Stimulated activated naive CD8-positive, alpha-beta T cell treated with anti-CD3 and anti-CD28 coated beads, Interleukin-15, amount 100 ng/mL, for 72 hours (primary cell): ENCODE data around the gene MIB1.
"Not testable (repeated sequence)": the region's sequence is repeated elsewhere in the genome, so short reads cannot be mapped to it uniquely, and the experiment has no call there.

ENCODE experiments used
- ATAC-seq: fragments of 150-1000 bp; cut with Tn5 transposase; 2 replicates; pipeline ENCODE4 v1.10.0; 2021; ENCODE audit warnings: mild to moderate bottlenecking, moderate library complexity
- DNase-seq, 2 donors: peaks; one replicate each; pipeline ENCODE4 v3.0.0; 2021 to 2022
- H3K27ac Mint-ChIP-seq, 2 donors: one replicate each; pipeline ENCODE4 v1.8.0; 2022; ENCODE audit warnings: mild to moderate bottlenecking in 2 of 2, mixed read lengths in 2 of 2, moderate library complexity in 2 of 2
- H3K27me3 Mint-ChIP-seq: one replicate; pipeline ENCODE4 v1.8.0; 2022; ENCODE audit warnings: mixed read lengths
- H3K4me1 Mint-ChIP-seq: one replicate; pipeline ENCODE4 v1.8.0; 2022; ENCODE audit warnings: mild to moderate bottlenecking, mixed read lengths
- H3K4me3 Mint-ChIP-seq, 2 donors: one replicate each; pipeline ENCODE4 v1.8.0; 2022; ENCODE audit warnings: mild to moderate bottlenecking in 2 of 2, mixed read lengths in 2 of 2, moderate library complexity in 1 of 2
- H3K9me3 Mint-ChIP-seq, 2 donors: one replicate each; pipeline ENCODE4 v1.8.0; 2022; ENCODE audit warnings: mixed read lengths in 2 of 2

Gene MIB1

GRCh38 chr18:21736926-21737325 is 3.7 kb upstream of the MIB1 start:
- H3K27ac Mint-ChIP-seq, ATAC-seq, DNase-seq, H3K27me3 Mint-ChIP-seq, H3K4me1 Mint-ChIP-seq, H3K4me3 Mint-ChIP-seq: not testable (repeated sequence)
- peaks cover 7 to 12% of the 10 kb centered on the region in 2 donors for H3K9me3 Mint-ChIP-seq

- no peak for DNase-seq
- H3K4me3 Mint-ChIP-seq, result peak overlapping the region; percentile 93 to 99
- H3K27ac Mint-ChIP-seq, result peak overlapping the region in 1 of 2 donors; percentile 98
- peaks cover 7 to 12% of the 10 kb centered on the region in 2 donors for H3K9me3 Mint-ChIP-seq
- H3K4me1 Mint-ChIP-seq, result peaks cover 33% of the 10 kb centered on the region
- H3K27me3 Mint-ChIP-seq, result peaks cover 8% of the 10 kb centered on the region
- ATAC-seq, result peak; percentile 12
Observed at GRCh38 chr18:21739604-21740537, 721 bp upstream of the MIB1 start.

- H3K27ac Mint-ChIP-seq, result no peak overlapping the region
- peak overlapping the region; percentile 85 to 89 for H3K4me3 Mint-ChIP-seq
- ATAC-seq, result no peak
- peaks cover 47% of the 10 kb centered on the region for H3K4me1 Mint-ChIP-seq
- DNase-seq, result no peak
- peaks cover 8% of the 10 kb centered on the region for H3K27me3 Mint-ChIP-seq
- peaks cover 7 to 11% of the 10 kb centered on the region in 2 donors for H3K9me3 Mint-ChIP-seq
Observed at GRCh38 chr18:21741312-21741561, 645 bp downstream of the MIB1 start.

DNA sequence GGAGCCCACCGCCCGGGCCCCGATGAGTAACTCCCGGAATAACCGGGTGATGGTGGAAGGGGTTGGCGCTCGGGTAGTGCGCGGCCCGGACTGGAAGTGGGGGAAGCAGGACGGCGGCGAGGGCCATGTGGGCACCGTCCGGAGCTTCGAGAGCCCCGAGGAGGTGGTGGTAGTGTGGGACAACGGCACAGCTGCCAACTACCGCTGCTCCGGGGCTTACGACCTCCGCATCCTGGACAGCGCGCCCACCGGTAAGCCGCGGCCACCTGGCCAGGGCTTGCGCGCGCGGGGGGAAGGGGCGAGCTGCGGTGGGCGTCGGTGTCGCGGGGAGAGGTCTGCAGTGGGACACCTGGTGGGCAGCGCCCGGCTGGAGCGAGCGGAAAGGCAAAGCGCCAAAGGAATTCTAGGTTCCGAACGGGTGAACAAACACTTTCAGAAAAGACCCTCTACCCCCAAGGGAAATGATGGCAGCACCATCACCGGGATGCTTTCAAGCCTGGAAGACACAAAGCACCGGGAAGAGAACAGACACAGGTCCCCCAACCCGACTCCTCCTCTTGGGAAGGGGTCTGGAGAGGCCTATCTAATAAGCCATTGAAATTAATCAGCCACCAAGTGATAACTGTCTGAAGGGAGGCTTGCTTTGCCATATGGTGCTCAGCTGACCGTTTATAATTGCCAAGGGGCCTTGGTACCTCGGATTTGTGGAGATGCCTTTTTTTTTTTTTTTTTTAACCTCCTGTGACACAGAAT is 1.1 kb downstream of the MIB1 start:
- Mint-ChIP-seq H3K9me3 (peaks cover 2 to 6% of the 10 kb centered on the region in 2 donors), H3K4me1 (peaks cover 52% of the 10 kb centered on the region), H3K27me3 (peaks cover 8% of the 10 kb centered on the region), H3K27ac (peak overlapping the region; percentile 85 to 91), H3K4me3 (peak overlapping the region; percentile 85 to 89)
- ATAC-seq, result peak; percentile 16
- DNase-seq, result peak in 1 of 2 donors; percentile 26

DNA sequence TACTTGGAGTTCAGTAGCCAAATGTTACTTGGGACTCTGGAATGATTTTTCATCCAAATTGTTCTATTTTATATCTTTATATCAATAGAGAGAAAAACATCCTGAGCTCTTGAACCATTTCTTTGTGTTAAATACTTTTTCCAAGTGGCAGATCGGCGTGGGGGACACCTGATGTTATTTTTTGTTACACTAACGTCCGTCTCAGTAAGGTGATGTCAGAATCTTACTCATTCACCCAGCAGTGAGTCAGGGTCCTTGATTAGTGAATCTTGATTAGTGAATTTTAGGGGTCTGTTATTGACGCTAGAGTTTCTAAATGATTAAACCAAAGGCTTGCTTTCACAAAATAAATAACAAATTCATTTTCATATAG is 1.7 kb downstream of the MIB1 start:
- Mint-ChIP-seq H3K27ac (peak overlapping the region; percentile 85 to 91), H3K9me3 (peaks cover 0 to 3% of the 10 kb centered on the region in 2 donors)
- ATAC-seq, result no peak

DNA sequence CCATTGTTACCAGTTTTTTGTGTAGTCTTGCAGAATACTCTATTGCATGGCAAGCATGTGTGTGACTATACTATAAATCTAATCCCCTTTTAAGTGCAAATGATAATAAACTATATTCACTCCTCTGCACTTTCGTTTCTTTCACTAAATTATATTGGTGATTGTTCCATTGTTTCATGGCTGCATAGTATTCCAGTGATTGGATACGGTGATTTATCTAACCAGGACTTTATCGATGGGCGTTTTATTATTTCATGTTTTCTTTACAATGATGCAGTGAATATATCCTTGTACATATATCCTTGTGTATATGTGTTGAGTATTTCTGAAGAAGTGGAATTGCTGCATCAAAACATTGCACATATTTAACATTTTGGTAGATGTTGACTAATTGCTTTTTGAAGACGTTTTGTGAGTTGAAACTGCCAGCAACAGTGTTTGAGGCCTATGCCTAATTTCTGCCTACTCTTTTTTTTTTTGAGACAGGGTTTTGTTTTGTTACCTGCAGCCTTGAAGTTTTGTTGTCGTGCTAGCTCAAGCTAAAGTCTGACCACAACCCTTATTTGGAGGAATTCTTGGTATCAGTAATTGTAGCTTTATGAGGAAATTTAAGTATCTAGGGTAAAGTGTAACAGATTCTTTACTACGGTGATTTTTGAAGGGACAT is 2.7 kb downstream of the MIB1 start:
- Mint-ChIP-seq H3K27ac (peak overlapping the region in 1 of 2 donors; percentile 76), H3K9me3 (no peaks in the 10 kb centered on the region), H3K4me3 (peak overlapping the region; percentile 55 to 71), H3K4me1 (peaks cover 68% of the 10 kb centered on the region), H3K27me3 (peaks cover 4% of the 10 kb centered on the region)
- DNase-seq (no peak), ATAC-seq (no peak)

More for the DNA sequence above, 1.7 kb downstream of the MIB1 start:
- no peak for DNase-seq
- Mint-ChIP-seq H3K4me1 (peaks cover 58% of the 10 kb centered on the region), H3K4me3 (peak overlapping the region; percentile 85 to 89), H3K27me3 (peaks cover 8% of the 10 kb centered on the region)

GRCh38 chr18:21745231-21745630 is 4.6 kb downstream of the MIB1 start:
- Mint-ChIP-seq H3K4me1 (peaks cover 66% of the 10 kb centered on the region), H3K4me3 (no peak overlapping the region), H3K27me3 (no peaks in the 10 kb centered on the region), H3K9me3 (no peaks in the 10 kb centered on the region), H3K27ac (no peak overlapping the region)
- no peak for DNase-seq
- no peak for ATAC-seq

DNA sequence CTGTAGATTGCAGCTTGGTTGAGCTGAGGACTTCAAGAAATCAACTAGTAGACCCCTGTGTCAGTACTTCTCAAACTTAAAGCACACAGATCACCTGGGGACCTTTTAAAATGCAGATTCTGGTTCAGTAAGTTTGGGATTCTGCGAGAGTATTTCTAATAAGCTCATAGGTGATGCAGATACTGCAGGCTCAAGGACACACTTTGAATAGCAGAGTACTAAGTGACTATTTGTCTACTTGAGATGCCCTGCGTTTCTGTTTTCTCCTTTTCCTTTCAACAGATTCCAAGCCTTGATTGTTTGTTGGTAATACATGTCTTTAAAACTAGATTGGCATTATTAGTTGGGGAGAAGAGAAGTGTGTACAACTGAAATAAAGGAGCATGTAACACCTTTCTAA is 6.7 kb downstream of the MIB1 start:
- no peaks in the 10 kb centered on the region for H3K27me3 Mint-ChIP-seq
- no peak overlapping the region for H3K4me3 Mint-ChIP-seq
- peaks cover 59% of the 10 kb centered on the region for H3K4me1 Mint-ChIP-seq
- no peak overlapping the region for H3K27ac Mint-ChIP-seq
- DNase-seq, result no peak
- ATAC-seq, result no peak
- no peaks in the 10 kb centered on the region for H3K9me3 Mint-ChIP-seq

GRCh38 chr18:21747764-21748693 is 7.4 kb downstream of the MIB1 start:
- Mint-ChIP-seq H3K9me3 (no peaks in the 10 kb centered on the region), H3K27me3 (no peaks in the 10 kb centered on the region), H3K4me3 (peak overlapping the region; percentile 55 to 61), H3K27ac (no peak overlapping the region), H3K4me1 (peaks cover 53% of the 10 kb centered on the region)
- ATAC-seq (no peak), DNase-seq (no peak)

DNA sequence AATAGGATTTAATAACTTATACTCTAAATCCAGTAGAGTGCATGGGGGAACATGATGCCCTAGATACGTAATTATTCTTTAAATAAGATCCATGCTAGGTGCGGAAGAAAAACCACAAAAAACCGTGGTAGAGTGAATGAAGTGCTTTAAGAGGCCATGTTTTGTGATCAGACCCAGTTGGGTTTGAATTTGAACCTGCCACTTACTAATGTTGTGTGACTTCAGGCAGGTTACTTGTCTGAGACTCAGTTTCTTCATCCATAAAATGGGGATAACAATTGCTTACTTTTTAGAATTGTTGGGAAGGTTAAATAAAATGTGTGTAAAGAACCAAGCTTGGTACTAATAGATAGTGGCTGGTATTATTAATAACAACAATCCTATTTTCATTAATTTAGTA is 17.2 kb downstream of the MIB1 start:
- Mint-ChIP-seq H3K27me3 (no peaks in the 10 kb centered on the region), H3K4me3 (no peak overlapping the region), H3K9me3 (no peaks in the 10 kb centered on the region), H3K27ac (no peak overlapping the region), H3K4me1 (peaks cover 29% of the 10 kb centered on the region)
- ATAC-seq, result no peak
- DNase-seq, result no peak

GRCh38 chr18:21759836-21760235 is 19.2 kb downstream of the MIB1 start:
- H3K4me1 Mint-ChIP-seq, result peaks cover 15% of the 10 kb centered on the region
- H3K9me3 Mint-ChIP-seq, result no peaks in the 10 kb centered on the region
- H3K27me3 Mint-ChIP-seq, result no peaks in the 10 kb centered on the region

DNA sequence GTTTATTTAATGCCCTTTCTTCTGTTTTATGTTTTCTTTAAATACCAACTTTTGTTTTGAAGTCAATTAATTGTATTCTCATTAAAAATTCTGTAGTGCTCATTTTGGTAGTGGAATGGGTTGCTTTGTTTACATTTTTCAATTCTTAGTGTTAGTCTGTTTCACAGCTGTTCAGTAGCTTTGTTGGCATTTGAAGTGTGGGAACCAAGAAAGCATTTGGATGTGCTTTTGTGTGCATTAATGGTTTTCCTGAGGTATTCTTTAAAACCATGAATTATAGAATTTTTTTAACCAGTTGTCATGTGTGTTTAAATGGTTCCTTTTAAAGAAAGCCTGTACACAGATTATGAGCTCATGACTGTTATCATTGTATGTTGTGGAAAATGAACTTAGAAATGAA is 19.7 kb downstream of the MIB1 start:
- no peaks in the 10 kb centered on the region for H3K9me3 Mint-ChIP-seq
- no peak for DNase-seq
- H3K4me3 Mint-ChIP-seq, result no peak overlapping the region
- ATAC-seq, result no peak
- peaks cover 14% of the 10 kb centered on the region for H3K4me1 Mint-ChIP-seq
- H3K27me3 Mint-ChIP-seq, result no peaks in the 10 kb centered on the region
- H3K27ac Mint-ChIP-seq, result no peak overlapping the region

More at GRCh38 chr18:21759836-21760235, 19.2 kb downstream of the MIB1 start:
- Mint-ChIP-seq H3K27ac (no peak overlapping the region), H3K4me3 (no peak overlapping the region)
- DNase-seq, result no peak
- ATAC-seq, result no peak

GRCh38 chr18:21761471-21762115 is 21.0 kb downstream of the MIB1 start:
- Mint-ChIP-seq H3K27ac (no peak overlapping the region), H3K9me3 (no peaks in the 10 kb centered on the region), H3K4me3 (no peak overlapping the region), H3K27me3 (no peaks in the 10 kb centered on the region), H3K4me1 (peaks cover 14% of the 10 kb centered on the region)
- ATAC-seq, result no peak
- DNase-seq, result no peak

DNA sequence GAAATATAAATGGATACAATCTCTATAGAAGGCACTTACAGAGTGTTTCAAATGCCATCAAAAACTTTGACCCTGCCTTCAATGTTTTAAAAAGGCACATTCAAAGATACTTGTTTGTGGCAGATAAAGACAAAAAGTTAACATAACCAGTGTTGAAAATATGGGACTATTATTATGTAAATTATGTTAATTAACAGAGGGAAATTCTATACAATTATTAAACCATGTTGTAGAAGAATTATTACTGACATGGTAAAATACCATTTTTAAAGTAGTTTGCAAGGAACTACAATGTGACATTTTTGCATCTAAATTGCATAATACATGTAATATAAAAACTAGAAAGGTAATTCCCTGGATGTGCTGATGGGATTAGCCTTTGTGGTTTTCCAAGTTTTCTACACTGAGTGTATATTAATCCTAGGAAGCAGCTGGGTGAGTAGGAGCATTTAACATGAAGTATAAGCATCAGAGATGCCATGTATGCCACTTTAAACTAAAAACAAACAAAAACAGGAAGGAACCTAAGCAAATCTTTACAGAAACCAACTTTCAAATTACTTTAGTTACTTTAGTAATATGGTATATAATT is 21.7 kb downstream of the MIB1 start:
- ATAC-seq (no peak), DNase-seq (no peak)
- Mint-ChIP-seq H3K4me3 (no peak overlapping the region), H3K4me1 (peaks cover 14% of the 10 kb centered on the region), H3K27me3 (no peaks in the 10 kb centered on the region), H3K27ac (peak overlapping the region in 1 of 2 donors; percentile 63), H3K9me3 (no peaks in the 10 kb centered on the region)
